Thyroid gland (tissue), 4 donors: ENCODE results near the gene PCARE. TPM values are rescaled to one million over a fixed set of nuclear protein-coding genes. Genes with fewer than 3 reads are reported as not detected.

ENCODE experiments used
- DNase-seq, 2 donors: peaks; one replicate each; pipeline ENCODE4 v3.0.0-alpha.2; 2019
- H3K27ac ChIP-seq, 3 donors: fragments of 200-600 bp; sonication (generic); 1 replicate in 2 of 3; 2 replicates in 1 of 3; pipeline ENCODE4 v1.5.1; 2016 to 2019; ENCODE audit warnings: mild to moderate bottlenecking in 1 of 3, moderate library complexity in 1 of 3
- H3K27me3 ChIP-seq: fragments of 200-600 bp; sonication (generic); one replicate; pipeline ENCODE4 v1.5.1; 2019
- H3K36me3 ChIP-seq, 2 donors: fragments of 200-600 bp; sonication (generic); one replicate each; pipeline ENCODE4 v1.5.1; 2016 to 2019
- H3K4me1 ChIP-seq, 2 donors: fragments of 200-600 bp; sonication (generic); one replicate each; pipeline ENCODE4 v1.5.1; 2017 to 2019
- H3K4me3 ChIP-seq, 3 donors: fragments of 200-600 bp; sonication (generic); replicated peaks in 1 of 3; 1 replicate in 2 of 3; 2 replicates in 1 of 3; pipeline ENCODE4 v1.5.1; 2016; ENCODE audit warnings: mild to moderate bottlenecking in 1 of 3
- H3K9me3 ChIP-seq: fragments of 200-600 bp; sonication (generic); one replicate; pipeline ENCODE4 v1.5.1; 2017
- POLR2A ChIP-seq, 2 donors: fragments of 450-650 bp; IDR thresholded peaks; one replicate each; pipeline ENCODE4 v1.6.1; 2017; ENCODE audit warnings: antibody characterized with exemption in 2 of 2, mild to moderate bottlenecking in 2 of 2, moderate library complexity in 1 of 2
- WGBS, 2 donors: methylation state at CpG; one replicate each; pipeline ENCODE4 v1.1.5; 2017; 5-methylcytosine and 5-hydroxymethylcytosine counted together
- intact Hi-C: fragments of 100-400 bp; cut with DNase I; formaldehyde crosslinking; loops from one replicate; pipeline ENCODE4 v1.15.1; 2023
- total RNA-seq, 4 donors: library from RNA; depleted of rRNA; stranded (reverse); fragments of >200 nt; gene quantifications; one replicate each; pipeline ENCODE4 v1.2.3, GENCODE V29; 2016
- TF ChIP-seq, protein P1 (sequence below), 6 experiments: fragments of 200-600 bp in 3 of 6; fragments of 450-650 bp in 3 of 6; sonication (generic) in 3 of 6; IDR thresholded peaks; one replicate each; pipeline ENCODE4 v1.5.1; 2016 to 2019; ENCODE audit warnings: antibody characterized with exemption in 6 of 6, mild to moderate bottlenecking in 2 of 6, inconsistent platforms in 1 of 6, moderate library complexity in 1 of 6

The PCARE gene
- total RNA-seq, 4 donors from 2014 or later: 0.11 TPM; not detected in 3

DNA sequence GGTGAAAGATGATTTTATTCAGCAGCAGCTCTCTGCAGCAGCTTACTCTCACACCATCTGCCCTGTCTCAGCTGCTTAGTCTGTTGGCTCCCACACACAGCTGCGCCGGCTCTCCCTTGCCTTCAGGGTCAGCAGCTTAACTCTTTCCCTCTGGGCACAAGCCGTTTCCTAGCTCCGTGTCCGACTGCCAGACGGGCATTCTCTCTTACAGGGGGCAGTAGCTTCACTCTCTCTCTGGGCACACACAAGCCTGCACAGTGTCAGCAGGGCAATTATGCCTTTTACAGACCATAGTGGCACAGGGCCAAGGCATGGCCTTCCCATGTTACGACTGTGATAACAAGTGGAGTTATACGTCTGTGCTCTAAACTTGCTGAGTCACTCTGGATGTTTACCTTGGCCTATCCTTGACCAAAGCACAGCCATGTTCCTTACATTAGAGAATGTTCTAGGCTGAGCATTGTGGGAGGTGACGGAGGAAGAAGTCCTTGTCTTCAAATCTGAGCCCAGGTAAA lies 31.7 kb downstream of the PCARE start:
- TF ChIP-seq, protein P1, sequence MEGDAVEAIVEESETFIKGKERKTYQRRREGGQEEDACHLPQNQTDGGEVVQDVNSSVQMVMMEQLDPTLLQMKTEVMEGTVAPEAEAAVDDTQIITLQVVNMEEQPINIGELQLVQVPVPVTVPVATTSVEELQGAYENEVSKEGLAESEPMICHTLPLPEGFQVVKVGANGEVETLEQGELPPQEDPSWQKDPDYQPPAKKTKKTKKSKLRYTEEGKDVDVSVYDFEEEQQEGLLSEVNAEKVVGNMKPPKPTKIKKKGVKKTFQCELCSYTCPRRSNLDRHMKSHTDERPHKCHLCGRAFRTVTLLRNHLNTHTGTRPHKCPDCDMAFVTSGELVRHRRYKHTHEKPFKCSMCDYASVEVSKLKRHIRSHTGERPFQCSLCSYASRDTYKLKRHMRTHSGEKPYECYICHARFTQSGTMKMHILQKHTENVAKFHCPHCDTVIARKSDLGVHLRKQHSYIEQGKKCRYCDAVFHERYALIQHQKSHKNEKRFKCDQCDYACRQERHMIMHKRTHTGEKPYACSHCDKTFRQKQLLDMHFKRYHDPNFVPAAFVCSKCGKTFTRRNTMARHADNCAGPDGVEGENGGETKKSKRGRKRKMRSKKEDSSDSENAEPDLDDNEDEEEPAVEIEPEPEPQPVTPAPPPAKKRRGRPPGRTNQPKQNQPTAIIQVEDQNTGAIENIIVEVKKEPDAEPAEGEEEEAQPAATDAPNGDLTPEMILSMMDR (IDR thresholded peaks at IDR 0.05): no peak
- TF ChIP-seq POLR2A (IDR thresholded peaks at IDR 0.05): no peak
- intact Hi-C loops: no loop called here
- H3K4me1 ChIP-seq: no peaks in the 10 kb centered on the region
- H3K36me3 ChIP-seq: no peaks in the 10 kb centered on the region
- no peaks in the 10 kb centered on the region for H3K27me3 ChIP-seq
- no peak overlapping the region for H3K27ac ChIP-seq
- no peaks in the 10 kb centered on the region for H3K9me3 ChIP-seq
- 71 to 76% methylated on average over 9 of the region's 9 CpGs for WGBS, 2 donors
- no peak for DNase-seq
- no peak overlapping the region for H3K4me3 ChIP-seq

DNA sequence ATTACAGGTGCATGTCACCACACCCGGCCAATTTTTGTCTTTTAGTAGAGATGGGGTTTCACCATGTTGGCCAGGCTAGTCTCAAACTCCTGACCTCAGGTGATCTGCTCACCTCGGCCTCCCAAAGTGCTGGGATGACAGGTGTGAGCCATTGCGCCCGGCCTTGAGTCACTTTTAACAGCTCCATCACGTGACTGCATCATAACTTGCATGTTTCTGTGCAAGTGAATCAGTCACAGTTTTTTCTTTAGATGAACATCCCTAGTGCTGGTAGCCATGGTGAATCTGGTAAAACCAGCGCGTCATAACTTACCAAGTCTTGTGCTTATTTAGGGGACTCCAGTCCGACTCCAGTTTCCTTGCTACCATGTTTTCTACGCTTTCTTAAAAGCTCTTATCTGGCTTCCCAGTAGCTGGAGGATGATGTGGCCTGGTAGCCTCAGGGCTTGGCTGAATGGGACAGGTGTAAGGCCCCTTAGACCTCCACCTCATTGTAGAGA lies 33.1 kb downstream of the PCARE start:
- H3K27me3 ChIP-seq: no peaks in the 10 kb centered on the region
- no peaks in the 10 kb centered on the region for H3K9me3 ChIP-seq
- TF ChIP-seq, protein P1 (IDR thresholded peaks at IDR 0.05): no peak
- TF ChIP-seq POLR2A (IDR thresholded peaks at IDR 0.05): no peak
- no peaks in the 10 kb centered on the region for H3K36me3 ChIP-seq
- no peaks in the 10 kb centered on the region for H3K4me1 ChIP-seq
- DNase-seq: no peak
- H3K4me3 ChIP-seq: no peak overlapping the region
- 85 to 95% methylated on average over 9 of the region's 9 CpGs for WGBS, 2 donors
- no peak overlapping the region for H3K27ac ChIP-seq
- intact Hi-C loops: no loop called here

DNA sequence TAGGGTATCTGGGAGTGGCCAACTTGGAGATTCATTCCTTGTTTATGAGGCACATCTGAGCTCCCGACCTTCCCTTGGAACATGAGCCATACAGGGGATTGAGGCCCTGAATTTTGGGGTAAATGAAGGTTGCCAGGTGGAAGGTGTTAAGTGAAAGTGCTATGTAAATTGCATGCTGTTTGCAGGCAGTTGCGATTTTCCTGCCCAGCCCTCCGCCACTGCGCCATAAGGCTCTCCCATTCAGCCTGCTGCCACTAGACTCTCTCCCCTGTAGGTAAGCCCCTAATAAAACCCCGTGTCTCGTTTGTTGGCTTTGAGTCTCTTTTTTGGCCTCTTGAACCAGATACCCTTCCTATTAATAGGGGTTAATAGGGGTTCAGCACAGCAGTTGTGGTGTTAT lies 33.8 kb downstream of the PCARE start:
- Histone ChIP-seq H3K27me3 (no peaks in the 10 kb centered on the region), H3K4me1 (no peaks in the 10 kb centered on the region), H3K9me3 (no peaks in the 10 kb centered on the region), H3K4me3 (no peak overlapping the region), H3K27ac (no peak overlapping the region), H3K36me3 (no peaks in the 10 kb centered on the region)
- DNase-seq: no peak
- WGBS, 2 donors: 79 to 85% methylated on average over 6 of the region's 6 CpGs
- intact Hi-C loops: no loop called here
- TF ChIP-seq POLR2A (IDR thresholded peaks at IDR 0.05): no peak
- TF ChIP-seq, protein P1 (IDR thresholded peaks at IDR 0.05): no peak

DNA sequence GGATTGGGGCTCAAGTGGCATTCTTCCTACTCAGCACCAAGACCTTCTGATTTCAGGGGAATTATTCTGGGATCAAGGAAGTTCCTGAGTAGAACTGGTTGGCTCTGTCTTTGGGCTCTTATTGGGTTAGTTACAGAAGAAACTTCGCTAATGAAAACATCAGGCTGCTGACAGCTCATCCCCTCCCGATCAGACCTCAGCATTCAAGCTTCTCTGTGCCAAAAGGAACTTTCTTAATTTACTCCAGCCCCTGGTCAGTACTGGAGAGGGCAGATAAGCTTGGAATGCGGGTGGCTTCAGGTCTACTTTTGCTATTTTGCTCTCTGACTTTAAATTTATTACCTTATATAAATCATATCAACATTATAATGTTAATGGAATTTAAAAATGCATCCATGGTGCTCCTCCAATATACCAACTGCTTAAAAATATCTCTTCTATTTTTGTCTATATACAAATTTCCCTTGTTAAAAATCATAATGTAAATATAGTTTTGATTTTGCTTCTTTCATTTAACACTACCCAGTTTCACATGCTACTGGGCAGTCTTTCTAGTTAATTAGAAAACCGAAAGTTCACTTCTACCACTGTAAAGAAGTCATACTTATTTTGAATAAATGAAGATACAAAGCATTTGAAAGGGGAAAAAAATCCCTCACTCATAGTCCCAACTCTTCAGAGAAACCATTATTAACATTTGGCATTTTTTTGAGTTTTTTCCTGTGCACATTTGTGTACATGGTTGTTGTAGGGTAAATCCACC lies 34.4 kb downstream of the PCARE start:
- TF ChIP-seq, protein P1 (IDR thresholded peaks at IDR 0.05): no peak
- no peak for TF ChIP-seq POLR2A (IDR thresholded peaks at IDR 0.05)
- H3K4me3 ChIP-seq: no peak overlapping the region
- H3K4me1 ChIP-seq: no peaks in the 10 kb centered on the region
- H3K9me3 ChIP-seq: no peaks in the 10 kb centered on the region
- H3K27me3 ChIP-seq: no peaks in the 10 kb centered on the region
- whole genome bisulfite sequencing, 2 donors: 79 to 81% methylated on average over 4 of the region's 4 CpGs
- no peak overlapping the region for H3K27ac ChIP-seq
- intact Hi-C loops: no loop called here
- H3K36me3 ChIP-seq: no peaks in the 10 kb centered on the region
- DNase-seq: no peak
